SK-N-SH (cell line): ENCODE results near the gene SMYD3. TPM values are rescaled to one million over a fixed set of nuclear protein-coding genes. Genes with fewer than 3 reads are reported as not detected.

Experiments used
- CTCF ChIA-PET: fragments of 300-600, 350-600 bp; formaldehyde crosslinking; extraction: SDS; loops from one replicate; lab custom pipeline; 2021; lab: Yijun Ruan, JAX
- POLR2A ChIA-PET: fragments of 350-600 bp; sonication (Branson Sonifier 250); formaldehyde crosslinking; extraction: SDS; loops from one replicate; lab custom pipeline; 2020; ENCODE audit warnings: antibody characterized with exemption, inconsistent platforms; lab: Yijun Ruan, JAX
- DNase-seq: peaks from one replicate; pipeline ENCODE4 v3.0.0; 2012
- H2AFZ ChIP-seq: fragments of 200-600 bp; sonication (generic); 2 replicates; pipeline ENCODE4 v1.8.1; 2016; ENCODE audit warnings: antibody characterized with exemption, mild to moderate bottlenecking, low read depth
- H3F3A ChIP-seq: fragments of 200-600 bp; sonication (generic); replicated peaks from 2 replicates; pipeline ENCODE3; 2016; ENCODE audit warnings: antibody characterized with exemption, mild to moderate bottlenecking; ENCODE audit not compliant: insufficient read depth
- H3K27ac ChIP-seq, 2 experiments: fragments of 200-500 bp in 1 of 2; fragments of 200-600 bp in 1 of 2; sonication (Bioruptor generic) in 1 of 2; sonication (generic), shearing (Covaris generic) in 1 of 2; 2 replicates each; pipeline versions ENCODE4 v1.5.1 to v1.6.1; 2014 to 2016; ENCODE audit warnings: low read depth in 2 of 2, inconsistent platforms in 1 of 2, low read length in 1 of 2, mild to moderate bottlenecking in 1 of 2, mixed read lengths in 1 of 2
- H3K27me3 ChIP-seq: fragments of 200-600 bp; sonication (generic), shearing (Covaris generic); 2 replicates; pipeline ENCODE4 v1.6.1; 2016; ENCODE audit warnings: mixed run types; ENCODE audit not compliant: insufficient read depth
- H3K36me3 ChIP-seq, 2 experiments: fragments of 200-500 bp in 1 of 2; fragments of 200-600 bp in 1 of 2; sonication (Bioruptor generic) in 1 of 2; sonication (generic) in 1 of 2; replicated peaks in 1 of 2; 2 replicates each; pipeline versions ENCODE3 to v1.5.1; 2014 to 2016; ENCODE audit warnings: low read length in 1 of 2, mild to moderate bottlenecking in 1 of 2; ENCODE audit not compliant: insufficient read depth in 2 of 2, control insufficient read depth in 1 of 2
- H3K4me1 ChIP-seq, 2 experiments: fragments of 200-500 bp in 1 of 2; fragments of 200-600 bp in 1 of 2; sonication (Bioruptor generic) in 1 of 2; sonication (generic), shearing (Covaris generic) in 1 of 2; 2 replicates each; pipeline versions ENCODE4 v1.5.1 to v1.6.1; 2014 to 2016; ENCODE audit warnings: low read depth in 1 of 2, low read length in 1 of 2, mixed run types in 1 of 2; ENCODE audit not compliant: insufficient read depth in 2 of 2, control insufficient read depth in 1 of 2
- H3K4me2 ChIP-seq: fragments of 200-600 bp; sonication (generic), shearing (Covaris generic); 2 replicates; pipeline ENCODE4 v1.6.1; 2017; ENCODE audit warnings: mixed run types
- H3K4me3 ChIP-seq, 2 experiments: fragments of 200-500 bp in 1 of 2; fragments of 200-600 bp in 1 of 2; sonication (Bioruptor generic) in 1 of 2; sonication (generic), shearing (Covaris generic) in 1 of 2; 2 replicates each; pipeline versions ENCODE4 v1.5.1 to v1.8.1; 2014 to 2016; ENCODE audit warnings: low read depth in 2 of 2, inconsistent platforms in 1 of 2, low read length in 1 of 2, mild to moderate bottlenecking in 1 of 2, mixed read lengths in 1 of 2, moderate library complexity in 1 of 2
- H3K79me2 ChIP-seq: fragments of 200-600 bp; sonication (generic); 2 replicates; pipeline ENCODE4 v1.8.1; 2017; ENCODE audit warnings: mild to moderate bottlenecking; ENCODE audit not compliant: insufficient read depth
- H3K9ac ChIP-seq: fragments of 200-600 bp; sonication (generic); 2 replicates; pipeline ENCODE4 v1.6.1; 2017; ENCODE audit warnings: mixed run types
- H3K9me2 ChIP-seq: fragments of 200-600 bp; sonication (generic); 2 replicates; pipeline ENCODE4 v1.6.1; 2017; ENCODE audit warnings: mixed run types
- H3K9me3 ChIP-seq: fragments of 200-600 bp; sonication (generic); 2 replicates; pipeline ENCODE4 v1.6.1; 2017; ENCODE audit warnings: mixed run types, mild to moderate bottlenecking, moderate library complexity
- H4K20me1 ChIP-seq: fragments of 200-600 bp; sonication (generic); 2 replicates; pipeline ENCODE4 v1.6.1; 2017; ENCODE audit warnings: mild to moderate bottlenecking, mixed run types; ENCODE audit not compliant: insufficient read depth
- FOSL2 ChIP-seq: IDR thresholded peaks from 2 replicates; pipeline ENCODE4 v1.4.0; 2012; ENCODE audit warnings: low read depth, mild to moderate bottlenecking, moderate library complexity, borderline replicate concordance
- MAX ChIP-seq: IDR thresholded peaks from 2 replicates; pipeline ENCODE4 v1.4.0; 2012; ENCODE audit warnings: low read depth
- NRF1 ChIP-seq: IDR thresholded peaks from 2 replicates; pipeline ENCODE4 v1.6.1; 2012; ENCODE audit warnings: low read depth, mild to moderate bottlenecking, low read length
- PBX3 ChIP-seq: IDR thresholded peaks from 2 replicates; pipeline ENCODE4; 2012
- REST ChIP-seq: IDR thresholded peaks from 2 replicates; pipeline ENCODE4 v1.6.1; 2012; ENCODE audit warnings: mild to moderate bottlenecking, low read depth, low read length, moderate library complexity
- RFX5 ChIP-seq: IDR thresholded peaks from 2 replicates; pipeline ENCODE4 v1.6.1; 2012; ENCODE audit warnings: mild to moderate bottlenecking, improper control_type of control experiment, low read length
- RXRA ChIP-seq: IDR thresholded peaks from 2 replicates; pipeline ENCODE4 v1.4.0; 2012; ENCODE audit warnings: low read depth, mild to moderate bottlenecking, borderline replicate concordance
- SIN3A ChIP-seq: IDR thresholded peaks from 2 replicates; pipeline ENCODE4 v1.6.1; 2012; ENCODE audit warnings: low read depth, mild to moderate bottlenecking, low read length, moderate library complexity, borderline replicate concordance
- TCF12 ChIP-seq: IDR thresholded peaks from 2 replicates; pipeline ENCODE4 v1.4.0; 2012
- TEAD4 ChIP-seq: IDR thresholded peaks from 2 replicates; pipeline ENCODE4 v1.4.0; 2012; ENCODE audit warnings: mild to moderate bottlenecking, borderline replicate concordance; ENCODE audit not compliant: insufficient read depth
- WGBS: methylation state at CpG from one replicate; pipeline ENCODE4 v1.1.6; 2017; ENCODE audit warnings: low lambda C conversion rate; 5-methylcytosine and 5-hydroxymethylcytosine counted together
- polyA plus RNA-seq, 3 experiments: library from polyadenylated mRNA; depleted of rRNA; stranded (reverse); fragments of >200 nt; gene quantifications; 2 replicates each; pipeline ENCODE4 v1.2.3, GENCODE V29; 2012

The SMYD3 gene
- polyA plus RNA-seq, 1 of the 3 experiments (the other 2 are of a cell fraction): 31.4 TPM

GRCh38 chr1:245803666-245804037 is 703.4 kb downstream of the SMYD3 start:
- Histone ChIP-seq H3K9me3 (no peaks in the 10 kb centered on the region), H3K36me3 (no peaks in the 10 kb centered on the region), H2AFZ (no peak overlapping the region), H3K4me3 (no peak overlapping the region), H3K4me1 (peaks cover 0 to 36% of the 10 kb centered on the region in 2 experiments; a peak in 2 of 4 replicates), H4K20me1 (no peaks in the 10 kb centered on the region), H3K9ac (no peak overlapping the region), H3K4me2 (no peak overlapping the region), H3K79me2 (no peaks in the 10 kb centered on the region), H3K27ac (no peak overlapping the region), H3K9me2 (no peaks in the 10 kb centered on the region), H3K27me3 (no peaks in the 10 kb centered on the region), H3F3A (no peaks in the 10 kb centered on the region)
- no peak for DNase-seq
- TF ChIP-seq RFX5 (no peak), REST (no peak), MAX (no peak), FOSL2 (no peak), NRF1 (no peak), PBX3 (no peak), TCF12 (no peak), RXRA (no peak)
- WGBS: 97% methylated on average over 5 of the region's 5 CpGs
- POLR2A ChIA-PET: no interaction called here
- CTCF ChIA-PET: no interaction called here

- H2AFZ ChIP-seq: no peak overlapping the region
- H3K36me3 ChIP-seq: no peaks in the 10 kb centered on the region
- CTCF ChIA-PET: interaction anchor here (1.4 kb wide), 1 partner anchor 71 kb away, joined by 3 read pairs; no protein-coding TSS in a partner anchor
- no peak for DNase-seq
- no peaks in the 10 kb centered on the region for H4K20me1 ChIP-seq
- 98% methylated on average over 9 of the region's 9 CpGs for WGBS
- no peaks in the 10 kb centered on the region for H3K27me3 ChIP-seq
- H3F3A ChIP-seq: no peaks in the 10 kb centered on the region
- H3K79me2 ChIP-seq: no peaks in the 10 kb centered on the region
- H3K9me2 ChIP-seq: no peaks in the 10 kb centered on the region
- no peak for TF ChIP-seq TEAD4
- no peak for TF ChIP-seq FOSL2
- no peak for TF ChIP-seq SIN3A
- H3K9me3 ChIP-seq: no peaks in the 10 kb centered on the region
- H3K9ac ChIP-seq: no peak overlapping the region
- H3K4me2 ChIP-seq: no peak overlapping the region
- peaks cover 0 to 31% of the 10 kb centered on the region in 2 experiments; a peak in 2 of 4 replicates for H3K4me1 ChIP-seq
- peak overlapping the region in 1 of 2 experiments; percentile 8; a peak in 1 of 4 replicates for H3K27ac ChIP-seq
- POLR2A ChIA-PET: no interaction called here
- H3K4me3 ChIP-seq: no peak overlapping the region
These were observed 704.0 kb downstream of the SMYD3 start for GRCh38 chr1:245802941-245803665.
